Chondrocyte (in vitro differentiated cells): ENCODE measurements around the gene SLC13A3. TPM values are rescaled to one million over a fixed set of nuclear protein-coding genes. Genes with fewer than 3 reads are reported as not detected.

Experiments
- DNase-seq: peaks from one replicate; pipeline ENCODE4 v3.0.0; 2021; ENCODE audit warnings: mixed read lengths, low spot score
- H3K27ac Mint-ChIP-seq: one replicate; pipeline ENCODE4 v1.8.0; 2021; ENCODE audit warnings: mild to moderate bottlenecking, moderate library complexity, mixed read lengths; ENCODE audit not compliant: unreplicated experiment
- H3K27me3 Mint-ChIP-seq: 2 replicates; pipeline ENCODE4 v1.8.0; 2021; ENCODE audit warnings: low read depth, mixed read lengths
- H3K36me3 Mint-ChIP-seq: 2 replicates; pipeline ENCODE4 v1.8.0; 2021; ENCODE audit warnings: low read depth, mixed read lengths
- H3K4me1 Mint-ChIP-seq: 2 replicates; pipeline ENCODE4 v1.8.0; 2021; ENCODE audit warnings: low read depth, mild to moderate bottlenecking, mixed read lengths
- H3K4me3 Mint-ChIP-seq: one replicate; pipeline ENCODE4 v1.8.0; 2021; ENCODE audit warnings: mild to moderate bottlenecking, moderate library complexity, mixed read lengths; ENCODE audit not compliant: unreplicated experiment
- H3K9me3 Mint-ChIP-seq: 2 replicates; pipeline ENCODE4 v1.8.0; 2021; ENCODE audit warnings: low read depth, mixed read lengths
- total RNA-seq: library from RNA; stranded (reverse); gene quantifications from 3 replicates; pipeline ENCODE4 v1.2.1, GENCODE V29; 2021
- TF ChIP-seq, protein P1 (sequence below): fragments of 200-600 bp; sonication (generic); IDR thresholded peaks from 2 replicates; pipeline ENCODE4 v1.5.0; 2021; ENCODE audit warnings: antibody characterized with exemption, mild to moderate bottlenecking, moderate library complexity

Gene SLC13A3
- total RNA-seq, 1 donor from 2014 or later: 2.5 TPM

GRCh38 chr20:46549188-46549972 lies 101.9 kb downstream of the SLC13A3 start:
- Mint-ChIP-seq H3K4me1 (no peaks in the 10 kb centered on the region), H3K27me3 (no peaks in the 10 kb centered on the region), H3K4me3 (no peak overlapping the region), H3K9me3 (no peaks in the 10 kb centered on the region), H3K36me3 (no peaks in the 10 kb centered on the region), H3K27ac (no peak overlapping the region)
- DNase-seq: no peak
- TF ChIP-seq, protein P1, sequence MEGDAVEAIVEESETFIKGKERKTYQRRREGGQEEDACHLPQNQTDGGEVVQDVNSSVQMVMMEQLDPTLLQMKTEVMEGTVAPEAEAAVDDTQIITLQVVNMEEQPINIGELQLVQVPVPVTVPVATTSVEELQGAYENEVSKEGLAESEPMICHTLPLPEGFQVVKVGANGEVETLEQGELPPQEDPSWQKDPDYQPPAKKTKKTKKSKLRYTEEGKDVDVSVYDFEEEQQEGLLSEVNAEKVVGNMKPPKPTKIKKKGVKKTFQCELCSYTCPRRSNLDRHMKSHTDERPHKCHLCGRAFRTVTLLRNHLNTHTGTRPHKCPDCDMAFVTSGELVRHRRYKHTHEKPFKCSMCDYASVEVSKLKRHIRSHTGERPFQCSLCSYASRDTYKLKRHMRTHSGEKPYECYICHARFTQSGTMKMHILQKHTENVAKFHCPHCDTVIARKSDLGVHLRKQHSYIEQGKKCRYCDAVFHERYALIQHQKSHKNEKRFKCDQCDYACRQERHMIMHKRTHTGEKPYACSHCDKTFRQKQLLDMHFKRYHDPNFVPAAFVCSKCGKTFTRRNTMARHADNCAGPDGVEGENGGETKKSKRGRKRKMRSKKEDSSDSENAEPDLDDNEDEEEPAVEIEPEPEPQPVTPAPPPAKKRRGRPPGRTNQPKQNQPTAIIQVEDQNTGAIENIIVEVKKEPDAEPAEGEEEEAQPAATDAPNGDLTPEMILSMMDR: no peak

DNA sequence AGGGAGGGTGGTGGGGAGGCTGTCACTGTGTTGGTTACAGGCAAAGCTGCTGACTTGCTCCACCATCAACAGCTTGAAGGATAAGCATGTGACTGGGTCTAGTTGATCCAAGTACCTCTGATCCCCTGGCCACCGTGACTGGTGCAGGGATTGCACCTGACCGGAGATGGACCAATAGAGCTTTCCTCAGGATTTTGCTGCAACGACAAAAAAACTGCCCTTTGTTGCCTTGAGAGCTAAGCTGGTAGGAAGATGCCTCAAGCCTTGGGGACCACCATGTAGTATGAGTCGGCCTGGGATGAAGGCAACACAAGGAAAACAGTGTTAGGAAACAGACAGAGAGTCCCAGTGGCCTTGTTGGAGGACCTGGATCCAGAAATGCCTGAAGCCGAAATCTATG lies 102.6 kb downstream of the SLC13A3 start:
- TF ChIP-seq, protein P1: no peak
- H3K4me1 Mint-ChIP-seq: no peaks in the 10 kb centered on the region
- H3K27ac Mint-ChIP-seq: no peak overlapping the region
- no peaks in the 10 kb centered on the region for H3K36me3 Mint-ChIP-seq
- H3K27me3 Mint-ChIP-seq: no peaks in the 10 kb centered on the region
- H3K4me3 Mint-ChIP-seq: no peak overlapping the region
- DNase-seq: no peak
- no peaks in the 10 kb centered on the region for H3K9me3 Mint-ChIP-seq

DNA sequence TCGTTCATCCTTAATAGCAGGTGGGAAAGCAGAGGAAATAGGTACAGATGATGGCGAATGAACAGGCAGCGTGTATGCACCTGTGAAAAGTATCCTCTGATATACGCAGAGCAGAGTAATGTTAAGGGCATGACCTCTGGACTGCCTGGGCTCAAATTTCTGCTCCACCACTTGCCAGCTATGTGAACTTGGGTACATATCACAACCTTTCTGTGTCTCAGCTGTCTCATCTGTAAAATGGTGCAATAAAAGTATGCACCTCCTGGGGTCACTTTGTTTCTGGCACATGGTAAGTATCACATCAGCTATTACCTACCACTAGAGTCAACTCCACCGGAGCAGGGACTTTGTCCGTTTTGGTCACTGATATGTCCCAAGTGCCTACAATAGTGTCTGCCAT lies 103.3 kb downstream of the SLC13A3 start:
- Mint-ChIP-seq H3K4me3 (no peak overlapping the region), H3K36me3 (no peaks in the 10 kb centered on the region), H3K9me3 (no peaks in the 10 kb centered on the region), H3K27me3 (no peaks in the 10 kb centered on the region), H3K4me1 (no peaks in the 10 kb centered on the region), H3K27ac (no peak overlapping the region)
- DNase-seq: no peak
- TF ChIP-seq, protein P1: no peak

DNA sequence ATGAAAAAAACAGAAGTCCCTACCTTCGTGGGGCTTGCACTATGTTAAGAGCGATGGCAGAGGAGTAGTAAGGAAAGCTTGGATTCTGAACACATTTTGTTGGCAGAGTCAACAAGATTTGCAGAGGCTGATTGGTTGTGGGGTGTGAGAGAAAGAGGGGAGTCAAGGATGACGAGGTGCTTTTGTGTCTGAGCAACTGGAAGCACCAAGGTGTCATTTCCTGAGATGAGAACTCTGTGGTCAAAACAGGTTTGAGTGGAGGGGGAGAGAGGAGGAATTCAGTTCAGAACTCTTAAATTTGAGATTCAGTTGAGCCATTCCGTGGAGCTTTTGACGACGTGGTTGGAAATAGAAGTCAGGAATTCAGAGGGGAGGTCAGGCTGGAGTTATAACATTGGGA lies 104.3 kb downstream of the SLC13A3 start:
- DNase-seq: no peak
- no peaks in the 10 kb centered on the region for H3K9me3 Mint-ChIP-seq
- no peak overlapping the region for H3K4me3 Mint-ChIP-seq
- no peaks in the 10 kb centered on the region for H3K4me1 Mint-ChIP-seq
- no peaks in the 10 kb centered on the region for H3K27me3 Mint-ChIP-seq
- no peaks in the 10 kb centered on the region for H3K36me3 Mint-ChIP-seq
- no peak overlapping the region for H3K27ac Mint-ChIP-seq
- TF ChIP-seq, protein P1: no peak

DNA sequence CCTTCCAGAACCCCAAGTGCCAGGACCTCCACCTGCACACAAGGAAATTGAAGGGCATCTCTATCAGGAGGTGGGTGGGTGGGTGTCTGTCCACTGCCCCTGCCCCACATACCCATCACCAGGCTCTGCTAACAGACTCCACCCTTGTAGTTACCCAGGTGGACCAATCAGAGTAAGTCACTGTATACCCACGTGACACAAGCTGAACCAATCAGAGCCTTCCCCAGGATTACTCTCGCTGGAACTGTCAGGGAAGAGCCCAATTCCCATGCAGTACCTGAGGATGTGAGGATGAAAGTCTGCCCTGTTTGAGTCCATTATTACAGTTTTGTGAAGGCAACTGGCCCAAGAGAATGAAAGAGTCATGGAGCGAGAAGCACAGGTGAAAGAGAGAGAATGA lies 105.0 kb downstream of the SLC13A3 start:
- Mint-ChIP-seq H3K27ac (no peak overlapping the region), H3K4me1 (no peaks in the 10 kb centered on the region), H3K36me3 (no peaks in the 10 kb centered on the region), H3K4me3 (no peak overlapping the region), H3K27me3 (no peaks in the 10 kb centered on the region), H3K9me3 (no peaks in the 10 kb centered on the region)
- no peak for DNase-seq
- TF ChIP-seq, protein P1: no peak
